Neuronal stem cell (in vitro differentiated cells): ENCODE measurements around the gene CAV3.

Experiments
- DNase-seq: peaks from one replicate; pipeline ENCODE4 v3.0.0-alpha.2; 2013; ENCODE audit warnings: low spot score
- H2AFZ ChIP-seq: one replicate; pipeline ENCODE4 v1.6.1; 2013; ENCODE audit warnings: mild to moderate bottlenecking, low read length, inconsistent platforms
- H2AK5ac ChIP-seq: 2 replicates; pipeline ENCODE4 v1.6.1; 2013; ENCODE audit warnings: low read depth, mild to moderate bottlenecking, inconsistent platforms, low read length, moderate library complexity, mixed read lengths
- H2BK120ac ChIP-seq: 2 replicates; pipeline ENCODE4 v1.6.1; 2013; ENCODE audit warnings: low read depth, mild to moderate bottlenecking, inconsistent platforms, low read length, moderate library complexity, mixed read lengths
- H2BK12ac ChIP-seq: one replicate; pipeline ENCODE4 v1.6.1; 2013; ENCODE audit warnings: low read length, inconsistent platforms
- H2BK15ac ChIP-seq: 2 replicates; pipeline ENCODE4 v1.6.1; 2013; ENCODE audit warnings: mild to moderate bottlenecking, low read length, inconsistent platforms, mixed read lengths
- H2BK5ac ChIP-seq: one replicate; pipeline ENCODE4 v1.6.1; 2013; ENCODE audit warnings: inconsistent platforms, mild to moderate bottlenecking, low read length, moderate library complexity
- H3K14ac ChIP-seq: one replicate; pipeline ENCODE4 v1.6.1; 2013; ENCODE audit warnings: low read length, inconsistent platforms
- H3K18ac ChIP-seq: 2 replicates; pipeline ENCODE4 v1.6.1; 2013; ENCODE audit warnings: low read length, inconsistent platforms
- H3K23ac ChIP-seq: 2 replicates; pipeline ENCODE4 v1.6.1; 2013; ENCODE audit warnings: low read depth, mild to moderate bottlenecking, mixed read lengths, low read length, inconsistent platforms; ENCODE audit not compliant: poor library complexity
- H3K27ac ChIP-seq: replicated peaks from 3 replicates; pipeline ENCODE4 v1.5.1; 2013; ENCODE audit warnings: low read length, inconsistent platforms
- H3K27me3 ChIP-seq, 3 experiments: 2 replicates each; pipeline ENCODE4 v1.6.1; 2013; ENCODE audit warnings: low read length in 3 of 3, mild to moderate bottlenecking in 2 of 3, inconsistent platforms in 1 of 3, low read depth in 1 of 3, mixed read lengths in 1 of 3, moderate library complexity in 1 of 3; ENCODE audit not compliant: control insufficient read depth in 3 of 3, insufficient read depth in 3 of 3
- H3K36me3 ChIP-seq, 2 donors: replicated peaks in 1 of 2; 2 replicates each; pipeline ENCODE4 v1.6.1; 2013; ENCODE audit warnings: low read length in 2 of 2; ENCODE audit not compliant: control insufficient read depth in 2 of 2, insufficient read depth in 2 of 2
- H3K4ac ChIP-seq: 2 replicates; pipeline ENCODE4 v1.6.1; 2013; ENCODE audit warnings: inconsistent platforms, mild to moderate bottlenecking, low read length, moderate library complexity
- H3K4me1 ChIP-seq, 2 donors: 1 replicate in 1 of 2; 2 replicates in 1 of 2; pipeline ENCODE4 v1.6.1; 2013; ENCODE audit warnings: low read length in 2 of 2, low read depth in 1 of 2; ENCODE audit not compliant: control insufficient read depth in 2 of 2, insufficient read depth in 1 of 2
- H3K4me2 ChIP-seq: one replicate; pipeline ENCODE4 v1.6.1; 2013; ENCODE audit warnings: mild to moderate bottlenecking, low read length, inconsistent platforms; ENCODE audit not compliant: insufficient read depth, poor library complexity, severe bottlenecking
- H3K4me3 ChIP-seq, 2 donors: 2 replicates each; pipeline ENCODE4 v1.5.1; 2013; ENCODE audit warnings: low read length in 2 of 2, mild to moderate bottlenecking in 2 of 2, inconsistent platforms in 1 of 2, moderate library complexity in 1 of 2
- H3K79me1 ChIP-seq: one replicate; pipeline ENCODE4 v1.6.1; 2013; ENCODE audit warnings: low read depth, mild to moderate bottlenecking, inconsistent platforms, low read length, moderate library complexity
- H3K9ac ChIP-seq: one replicate; pipeline ENCODE4 v1.6.1; 2013; ENCODE audit warnings: mild to moderate bottlenecking, low read depth, low read length, inconsistent platforms; ENCODE audit not compliant: poor library complexity
- H3K9me3 ChIP-seq, 2 donors: replicated peaks in 1 of 2; 2 replicates each; pipeline versions ENCODE3 to v1.6.1; 2013; ENCODE audit warnings: low read length in 2 of 2, mild to moderate bottlenecking in 2 of 2, inconsistent platforms in 1 of 2, low read depth in 1 of 2, mixed read lengths in 1 of 2, moderate library complexity in 1 of 2; ENCODE audit not compliant: control insufficient read depth in 2 of 2, insufficient read depth in 1 of 2
- H4K8ac ChIP-seq: one replicate; pipeline ENCODE4 v1.6.1; 2013; ENCODE audit warnings: low read depth, mild to moderate bottlenecking, inconsistent platforms, low read length, moderate library complexity
- H4K91ac ChIP-seq: one replicate; pipeline ENCODE4 v1.6.1; 2013; ENCODE audit warnings: low read length, low read depth, mild to moderate bottlenecking, inconsistent platforms; ENCODE audit not compliant: poor library complexity
- WGBS, 2 donors: extraction: QIAGEN DNeasy Blood & Tissue Kit; methylation state at CpG; one replicate each; pipeline ENCODE4 v1.1.7; 2013; ENCODE audit warnings: missing lambda C conversion rate in 2 of 2, mixed read lengths in 1 of 2; ENCODE audit not compliant: insufficient read length in 2 of 2, insufficient replicate concordance in 1 of 2; ENCODE audit errors: extremely low coverage in 2 of 2; 5-methylcytosine and 5-hydroxymethylcytosine counted together

The CAV3 gene

DNA sequence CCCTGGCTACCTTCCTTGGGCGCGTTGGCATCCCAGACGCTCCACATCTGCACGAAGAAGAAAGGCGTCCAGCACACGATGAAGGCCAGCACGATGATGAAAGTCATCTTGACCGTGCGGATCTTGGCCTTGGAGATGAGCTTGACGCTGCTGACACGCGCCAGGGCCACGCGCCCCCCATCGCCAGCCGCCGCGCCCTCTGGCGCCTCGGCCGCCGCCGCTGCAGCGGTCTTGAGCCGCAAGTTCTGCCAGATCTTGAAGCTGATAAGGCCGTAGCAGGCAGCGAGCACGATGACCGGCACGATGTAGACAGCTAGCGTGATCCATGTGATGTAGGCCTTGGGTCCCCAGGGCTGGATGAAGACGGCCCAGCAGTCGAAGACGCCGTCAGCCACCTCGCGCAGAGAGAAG lies 33.7 kb downstream of the CAV3 start:
- Histone ChIP-seq H3K9me3 (peaks cover 0 to 29% of the 10 kb centered on the region in 2 donors), H3K18ac (peak overlapping the region; percentile 71), H3K4me2 (no peak overlapping the region), H4K91ac (no peak overlapping the region), H3K27ac (no peak overlapping the region), H3K4me1 (peaks cover 2 to 7% of the 10 kb centered on the region in 2 donors), H2BK15ac (no peak overlapping the region), H3K79me1 (no peaks in the 10 kb centered on the region), H3K14ac (no peak overlapping the region), H2AK5ac (peak overlapping the region; percentile 74), H2BK12ac (peak overlapping the region; percentile 86), H3K23ac (peak overlapping the region; percentile 1), H2BK120ac (no peak overlapping the region), H3K9ac (peak overlapping the region; percentile 67), H2AFZ (no peak overlapping the region), H2BK5ac (no peak overlapping the region), H3K4me3 (peak overlapping the region in 1 of 2 donors; percentile 74), H3K36me3 (no peaks in the 10 kb centered on the region), H4K8ac (no peak overlapping the region), H3K4ac (no peak overlapping the region), H3K27me3 (peaks cover 0 to 25% (median 10%) of the 10 kb centered on the region in 3 experiments)
- no peak for DNase-seq
- WGBS, 2 donors: no CpG with 5 or more reads among the region's 37 CpGs

DNA sequence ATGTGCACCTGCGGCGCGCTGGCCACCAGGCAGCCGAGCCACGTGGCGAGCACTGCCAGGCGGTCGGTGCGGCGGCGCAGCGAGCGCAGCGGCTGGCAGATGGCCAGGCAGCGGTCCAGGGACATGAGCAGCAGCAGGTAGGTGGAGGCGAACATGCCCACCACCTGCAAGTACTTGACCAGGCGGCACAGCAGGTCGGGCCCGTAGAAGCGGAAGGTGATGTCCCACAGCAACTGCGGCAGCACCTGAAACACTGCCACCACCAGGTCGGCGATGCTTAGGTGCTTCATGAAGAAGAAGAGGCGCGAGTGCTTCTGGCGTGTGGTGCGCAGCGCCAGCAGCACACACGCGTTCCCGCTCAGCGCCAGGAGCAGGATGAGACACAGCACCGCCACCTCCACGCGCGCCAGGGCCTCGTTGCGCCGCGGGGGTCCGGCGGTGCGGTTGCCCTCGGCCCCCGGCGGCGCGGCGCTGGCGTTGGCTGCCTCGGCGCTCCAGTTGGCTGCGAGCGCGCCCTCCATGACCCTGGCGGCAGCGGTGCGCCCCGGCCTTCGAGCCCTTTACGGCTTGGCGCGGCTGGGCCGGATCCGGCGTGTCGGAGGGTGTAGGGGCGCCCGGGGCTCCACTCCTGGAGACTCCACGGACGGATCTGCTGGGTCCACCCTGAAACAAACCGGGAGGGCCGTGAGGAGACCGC lies 34.2 kb downstream of the CAV3 start:
- Histone ChIP-seq H2BK5ac (peak overlapping the region; percentile 11), H3K79me1 (no peaks in the 10 kb centered on the region), H3K23ac (peak overlapping the region; percentile 1), H2BK12ac (peak overlapping the region; percentile 86), H2AFZ (no peak overlapping the region), H3K36me3 (no peaks in the 10 kb centered on the region), H3K4me1 (peaks cover 2 to 7% of the 10 kb centered on the region in 2 donors), H2BK120ac (no peak overlapping the region), H3K4ac (no peak overlapping the region), H3K4me2 (peak overlapping the region; percentile 91), H3K14ac (no peak overlapping the region), H2AK5ac (peak overlapping the region; percentile 74), H3K18ac (peak overlapping the region; percentile 71), H3K4me3 (peak overlapping the region in 1 of 2 donors; percentile 74), H3K9ac (peak overlapping the region; percentile 67), H4K8ac (no peak overlapping the region), H4K91ac (no peak overlapping the region), H3K27ac (no peak overlapping the region), H3K9me3 (peaks cover 0 to 29% of the 10 kb centered on the region in 2 donors), H2BK15ac (peak overlapping the region; percentile 7), H3K27me3 (peaks cover 0 to 25% (median 10%) of the 10 kb centered on the region in 3 experiments)
- whole genome bisulfite sequencing, 2 donors: no CpG with 5 or more reads among the region's 74 CpGs
- no peak for DNase-seq

DNA sequence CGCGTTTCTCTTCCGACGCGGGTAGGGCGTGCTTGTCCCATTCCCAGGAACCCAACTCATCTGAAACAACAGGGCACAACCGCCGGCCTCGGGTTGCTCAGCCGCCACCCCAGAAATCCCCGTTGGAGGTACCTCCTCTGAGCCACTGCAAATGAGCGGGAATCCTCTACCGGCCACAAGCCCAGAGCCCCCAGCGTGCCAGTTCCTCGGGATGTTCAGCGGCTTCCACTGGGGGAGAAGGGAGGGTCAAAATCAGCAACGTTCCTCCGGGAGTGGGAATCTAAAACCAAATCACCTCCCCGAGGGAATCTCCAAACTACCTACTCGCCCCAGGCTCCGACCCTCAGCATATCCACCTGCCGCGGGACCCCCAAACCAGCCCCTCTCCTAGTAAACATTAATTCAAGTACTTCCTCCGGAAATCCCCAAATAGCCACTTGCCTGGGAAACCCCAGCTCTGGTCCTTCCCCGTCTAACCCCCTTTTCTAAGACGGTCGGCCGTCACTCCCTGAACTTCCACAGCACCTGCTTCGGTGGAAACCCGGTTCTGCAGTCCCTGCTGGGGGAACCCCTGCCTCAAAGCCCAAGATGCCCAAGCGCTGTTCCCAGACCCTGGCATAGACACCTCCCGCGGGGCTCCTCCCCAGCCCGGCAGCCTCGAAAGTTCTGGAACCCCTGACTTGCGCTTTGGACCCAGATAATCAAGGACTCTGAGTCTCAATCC lies 34.9 kb downstream of the CAV3 start:
- Histone ChIP-seq H3K18ac (peak overlapping the region; percentile 71), H3K27me3 (peaks cover 0 to 25% (median 10%) of the 10 kb centered on the region in 3 experiments), H3K36me3 (no peaks in the 10 kb centered on the region), H2AK5ac (peak overlapping the region; percentile 34), H2BK5ac (peak overlapping the region; percentile 11), H4K91ac (no peak overlapping the region), H2BK15ac (peak overlapping the region; percentile 7), H3K23ac (no peak overlapping the region), H3K14ac (peak overlapping the region; percentile 42), H2BK120ac (no peak overlapping the region), H4K8ac (no peak overlapping the region), H3K79me1 (no peaks in the 10 kb centered on the region), H3K4me3 (peak overlapping the region in 1 of 2 donors; percentile 74), H3K4me1 (peaks cover 2 to 7% of the 10 kb centered on the region in 2 donors), H2AFZ (no peak overlapping the region), H3K9me3 (peaks cover 0 to 29% of the 10 kb centered on the region in 2 donors), H2BK12ac (no peak overlapping the region), H3K27ac (no peak overlapping the region), H3K4me2 (peak overlapping the region; percentile 91), H3K4ac (no peak overlapping the region), H3K9ac (peak overlapping the region; percentile 24)
- no peak for DNase-seq
- WGBS, 2 donors: no CpG with 5 or more reads among the region's 36 CpGs
